CD14-positive monocyte (primary cell): ENCODE measurements around the gene TTC32. TPM values are rescaled to one million over a fixed set of nuclear protein-coding genes. Genes with fewer than 3 reads are reported as not detected.
A peak's percentile ranks its signal among the peaks of the same experiment; 100 is the strongest.

Source experiments
- DNase-seq, 3 donors: peaks; one replicate each; pipeline ENCODE4 v3.0.0-alpha.2; 2011 to 2022
- H2AFZ ChIP-seq: 2 replicates; pipeline ENCODE4 v1.6.0; 2012; ENCODE audit warnings: mild to moderate bottlenecking, low read depth, low read length, inconsistent platforms; ENCODE audit not compliant: insufficient read depth, poor library complexity, severe bottlenecking
- H3K27ac ChIP-seq, 2 donors: 1 replicate in 1 of 2; 2 replicates in 1 of 2; pipeline ENCODE4 v1.5.1; 2012 to 2013; ENCODE audit warnings: low read length in 2 of 2, control low read depth in 1 of 2, inconsistent platforms in 1 of 2, low read depth in 1 of 2, mild to moderate bottlenecking in 1 of 2
- H3K27me3 ChIP-seq, 2 donors: one replicate each; pipeline versions ENCODE4 v1.6.0 to v1.6.1; 2011 to 2013; ENCODE audit warnings: low read length in 2 of 2; ENCODE audit not compliant: control insufficient read depth in 2 of 2, insufficient read depth in 2 of 2
- H3K36me3 ChIP-seq, 2 donors: replicated peaks in 1 of 2; 1 replicate in 1 of 2; 2 replicates in 1 of 2; pipeline versions ENCODE4 v1.5.1 to v1.6.1; 2012 to 2013; ENCODE audit warnings: low read length in 2 of 2, control low read depth in 1 of 2, inconsistent platforms in 1 of 2, mild to moderate bottlenecking in 1 of 2; ENCODE audit not compliant: insufficient read depth in 2 of 2, control insufficient read depth in 1 of 2
- H3K4me1 ChIP-seq, 2 donors: 1 replicate in 1 of 2; 2 replicates in 1 of 2; pipeline versions ENCODE4 v1.5.1 to v1.6.1; 2012 to 2013; ENCODE audit warnings: low read length in 2 of 2, control low read depth in 1 of 2, inconsistent platforms in 1 of 2, mild to moderate bottlenecking in 1 of 2, moderate library complexity in 1 of 2; ENCODE audit not compliant: insufficient read depth in 2 of 2, control insufficient read depth in 1 of 2
- H3K4me2 ChIP-seq: replicated peaks from 2 replicates; pipeline ENCODE3; 2012; ENCODE audit warnings: low read length, moderate library complexity, mild to moderate bottlenecking; ENCODE audit not compliant: poor library complexity, severe bottlenecking; ENCODE audit errors: extremely low read depth
- H3K4me3 ChIP-seq, 3 experiments: fragments of 200-600 bp in 1 of 3; sonication (generic) in 1 of 3; replicated peaks in 1 of 3; 1 replicate in 2 of 3; 2 replicates in 1 of 3; pipeline ENCODE4 v1.5.1; 2011 to 2013; ENCODE audit warnings: low read length in 3 of 3, mild to moderate bottlenecking in 3 of 3, control low read depth in 2 of 3, low read depth in 2 of 3, inconsistent platforms in 1 of 3, moderate library complexity in 1 of 3
- H3K79me2 ChIP-seq: 2 replicates; pipeline ENCODE4 v1.6.0; 2012; ENCODE audit warnings: mild to moderate bottlenecking, control low read depth, inconsistent platforms, low read length, moderate library complexity; ENCODE audit not compliant: insufficient read depth
- H3K9ac ChIP-seq: 2 replicates; pipeline ENCODE4 v1.6.0; 2017; ENCODE audit warnings: low read length, mild to moderate bottlenecking; ENCODE audit not compliant: insufficient read depth, poor library complexity, severe bottlenecking
- H3K9me3 ChIP-seq, 2 donors: replicated peaks in 1 of 2; 1 replicate in 1 of 2; 2 replicates in 1 of 2; pipeline versions ENCODE4 v1.5.1 to v1.6.1; 2012 to 2013; ENCODE audit warnings: low read length in 2 of 2, control low read depth in 1 of 2; ENCODE audit not compliant: control insufficient read depth in 1 of 2, insufficient read depth in 1 of 2
- H4K20me1 ChIP-seq: 2 replicates; pipeline ENCODE4 v1.6.0; 2012; ENCODE audit warnings: mild to moderate bottlenecking, low read length, control low read depth, moderate library complexity; ENCODE audit not compliant: insufficient read depth
- H3K27ac Mint-ChIP-seq, 7 donors: one replicate each; pipeline ENCODE4 v1.8.0; 2020; ENCODE audit warnings: mild to moderate bottlenecking in 7 of 7, mixed read lengths in 7 of 7, moderate library complexity in 6 of 7, inconsistent platforms in 2 of 7
- H3K27me3 Mint-ChIP-seq, 3 donors: one replicate each; pipeline ENCODE4 v1.8.0; 2021 to 2022; ENCODE audit warnings: low read depth in 3 of 3, mild to moderate bottlenecking in 3 of 3, mixed read lengths in 3 of 3, moderate library complexity in 3 of 3, inconsistent platforms in 1 of 3
- H3K36me3 Mint-ChIP-seq, 2 donors: one replicate each; pipeline ENCODE4 v1.8.0; 2020; ENCODE audit warnings: mixed read lengths in 2 of 2, inconsistent platforms in 1 of 2, mild to moderate bottlenecking in 1 of 2
- H3K4me1 Mint-ChIP-seq: one replicate; pipeline ENCODE4 v1.8.0; 2020; ENCODE audit warnings: mild to moderate bottlenecking, mixed read lengths
- H3K4me3 Mint-ChIP-seq, 2 donors: one replicate each; pipeline ENCODE4 v1.8.0; 2020; ENCODE audit warnings: mild to moderate bottlenecking in 2 of 2, mixed read lengths in 2 of 2, moderate library complexity in 1 of 2
- H3K9me3 Mint-ChIP-seq, 7 donors: one replicate each; pipeline ENCODE4 v1.8.0; 2020 to 2022; ENCODE audit warnings: mixed read lengths in 7 of 7, mild to moderate bottlenecking in 6 of 7, moderate library complexity in 6 of 7, inconsistent platforms in 2 of 7
- WGBS: methylation state at CpG from one replicate; pipeline ENCODE4 v1.1.5; 2013; ENCODE audit warnings: missing lambda C conversion rate; ENCODE audit not compliant: insufficient coverage; 5-methylcytosine and 5-hydroxymethylcytosine counted together
- intact Hi-C, 2 donors: fragments of 100-400 bp; cut with micrococcal nuclease; formaldehyde crosslinking; loops; one replicate each; pipeline versions ENCODE4 v1.15.0 to v1.15.1; 2023
- polyA plus RNA-seq, 3 donors: library from polyadenylated mRNA; depleted of rRNA in 1 of 3; unstranded in 2 of 3; stranded (reverse) in 1 of 3; fragments of 300-500 nt in 2 of 3; fragments of >200 nt in 1 of 3; fragmentation: Illumina TruSeq in 2 of 3; gene quantifications; 1 replicate in 2 of 3; 2 replicates in 1 of 3; pipeline ENCODE4 v1.2.3, GENCODE V29; 2012 to 2021
- TF ChIP-seq, protein P1 (sequence below): fragments of 200-600 bp; IDR thresholded peaks from one replicate; pipeline ENCODE4 v1.8.0; 2022; ENCODE audit warnings: antibody characterized with exemption, mild to moderate bottlenecking

TTC32 gene
- polyA plus RNA-seq, 3 donors: 17.6 to 27.7 (median 20.1) TPM

DNA sequence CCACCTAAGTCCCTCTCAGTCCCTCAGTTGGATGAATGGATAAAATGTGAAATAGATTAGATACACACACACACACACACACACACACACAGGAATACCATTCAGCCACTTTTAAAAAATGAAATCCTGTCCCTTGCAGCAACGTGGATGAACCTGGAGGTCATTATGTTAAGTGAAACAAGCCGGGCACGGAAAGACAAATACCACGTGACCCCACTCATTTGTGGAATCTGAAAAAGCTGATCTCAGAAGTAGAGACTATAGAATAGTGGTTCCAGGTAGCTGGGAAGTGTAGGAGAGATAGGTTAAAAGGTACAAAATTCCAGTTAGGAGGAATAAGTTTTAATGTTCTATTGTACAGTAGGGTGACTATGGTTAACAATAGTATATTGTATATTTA is 31.0 kb downstream of the TTC32 start:
- peaks cover 0 to 2% of the 10 kb centered on the region in 2 donors for H3K27me3 ChIP-seq
- no peak overlapping the region for H3K4me3 Mint-ChIP-seq
- peaks cover 7 to 23% (median 8%) of the 10 kb centered on the region in 3 donors for H3K27me3 Mint-ChIP-seq
- peaks cover 0 to 8% (median 0%) of the 10 kb centered on the region in 7 donors for H3K9me3 Mint-ChIP-seq
- no peaks in the 10 kb centered on the region for H4K20me1 ChIP-seq
- H3K79me2 ChIP-seq: no peaks in the 10 kb centered on the region
- WGBS: 88% methylated on average over 4 of the region's 4 CpGs
- peaks cover 0 to 3% of the 10 kb centered on the region in 2 donors for H3K36me3 ChIP-seq
- H3K36me3 Mint-ChIP-seq: peaks cover 0 to 10% of the 10 kb centered on the region in 2 donors
- intact Hi-C loops: no loop called here
- H3K9me3 ChIP-seq: no peaks in the 10 kb centered on the region
- TF ChIP-seq, protein P1, sequence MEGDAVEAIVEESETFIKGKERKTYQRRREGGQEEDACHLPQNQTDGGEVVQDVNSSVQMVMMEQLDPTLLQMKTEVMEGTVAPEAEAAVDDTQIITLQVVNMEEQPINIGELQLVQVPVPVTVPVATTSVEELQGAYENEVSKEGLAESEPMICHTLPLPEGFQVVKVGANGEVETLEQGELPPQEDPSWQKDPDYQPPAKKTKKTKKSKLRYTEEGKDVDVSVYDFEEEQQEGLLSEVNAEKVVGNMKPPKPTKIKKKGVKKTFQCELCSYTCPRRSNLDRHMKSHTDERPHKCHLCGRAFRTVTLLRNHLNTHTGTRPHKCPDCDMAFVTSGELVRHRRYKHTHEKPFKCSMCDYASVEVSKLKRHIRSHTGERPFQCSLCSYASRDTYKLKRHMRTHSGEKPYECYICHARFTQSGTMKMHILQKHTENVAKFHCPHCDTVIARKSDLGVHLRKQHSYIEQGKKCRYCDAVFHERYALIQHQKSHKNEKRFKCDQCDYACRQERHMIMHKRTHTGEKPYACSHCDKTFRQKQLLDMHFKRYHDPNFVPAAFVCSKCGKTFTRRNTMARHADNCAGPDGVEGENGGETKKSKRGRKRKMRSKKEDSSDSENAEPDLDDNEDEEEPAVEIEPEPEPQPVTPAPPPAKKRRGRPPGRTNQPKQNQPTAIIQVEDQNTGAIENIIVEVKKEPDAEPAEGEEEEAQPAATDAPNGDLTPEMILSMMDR: no peak
- H2AFZ ChIP-seq: no peak overlapping the region
- H3K4me2 ChIP-seq: no peak overlapping the region
- no peak for DNase-seq
- no peak overlapping the region for H3K27ac Mint-ChIP-seq
- H3K4me1 Mint-ChIP-seq: peaks cover 19% of the 10 kb centered on the region
- H3K4me3 ChIP-seq: no peak overlapping the region
- H3K4me1 ChIP-seq: peaks cover 13 to 15% of the 10 kb centered on the region in 2 donors
- no peak overlapping the region for H3K27ac ChIP-seq
- no peak overlapping the region for H3K9ac ChIP-seq

GRCh38 chr2:19868701-19869580 is 32.8 kb downstream of the TTC32 start:
- TF ChIP-seq, protein P1: no peak
- Mint-ChIP-seq H3K4me3 (peak overlapping the region; percentile 93 to 98), H3K4me1 (peaks cover 19% of the 10 kb centered on the region), H3K36me3 (peaks cover 0 to 10% of the 10 kb centered on the region in 2 donors), H3K27ac (peak overlapping the region in 6 of 7 donors; percentile 76 to 91 (median 88)), H3K9me3 (peaks cover 0 to 8% (median 0%) of the 10 kb centered on the region in 7 donors), H3K27me3 (peaks cover 12 to 28% (median 13%) of the 10 kb centered on the region in 3 donors)
- no peaks in the 10 kb centered on the region for H3K79me2 ChIP-seq
- no peaks in the 10 kb centered on the region for H3K9me3 ChIP-seq
- 22% methylated on average over 50 of the region's 52 CpGs for WGBS
- peaks cover 0 to 2% of the 10 kb centered on the region in 2 donors for H3K27me3 ChIP-seq
- peak overlapping the region; percentile 47 to 77 for H3K27ac ChIP-seq
- peak overlapping the region; percentile 75 for H3K9ac ChIP-seq
- intact Hi-C loops: loop anchor here in 1 of 2 donors (5.0 kb wide), 1 partner anchor 1117 kb away; no protein-coding TSS in a partner anchor
- H3K4me1 ChIP-seq: peaks cover 13 to 15% of the 10 kb centered on the region in 2 donors
- no peaks in the 10 kb centered on the region for H4K20me1 ChIP-seq
- H2AFZ ChIP-seq: peak overlapping the region; percentile 99
- peak overlapping the region; percentile 43 to 85 (median 74) for H3K4me3 ChIP-seq
- H3K36me3 ChIP-seq: peaks cover 0 to 3% of the 10 kb centered on the region in 2 donors
- DNase-seq: peak; percentile 42 to 56 (median 45)
- H3K4me2 ChIP-seq: peak overlapping the region; percentile 80
